ENCODE results near the gene SYNPR.

The SYNPR gene

GRCh38 chr3:63303238-63303637, 25.1 kb downstream of the SYNPR start:
- DNase-seq (ENCODE audit: low spot score) (no peak), FAIRE-seq (no peak)

- FAIRE-seq, result no peak
- DNase-seq (ENCODE audit: low spot score), result no peak
Measured at GRCh38 chr3:63304421-63304820, 26.3 kb downstream of the SYNPR start.

GRCh38 chr3:63308072-63308471, 30.0 kb downstream of the SYNPR start:
- DNase-seq (ENCODE audit: low spot score), result no peak
- no peak for FAIRE-seq

- FAIRE-seq (no peak), DNase-seq (ENCODE audit: low spot score) (no peak)
Measured at GRCh38 chr3:63309768-63310167, 31.7 kb downstream of the SYNPR start.

- DNase-seq (ENCODE audit: low spot score) (no peak), FAIRE-seq (no peak)
Measured at GRCh38 chr3:63323766-63324165, 45.7 kb downstream of the SYNPR start.

GRCh38 chr3:63324621-63325020, 46.5 kb downstream of the SYNPR start:
- FAIRE-seq, result no peak
- no peak for DNase-seq (ENCODE audit: low spot score)

- DNase-seq (ENCODE audit: low spot score) (no peak), FAIRE-seq (no peak)
Measured at GRCh38 chr3:63325386-63325785, 47.3 kb downstream of the SYNPR start.

GRCh38 chr3:63328365-63328764, 50.3 kb downstream of the SYNPR start:
- DNase-seq (ENCODE audit: low spot score) (no peak), FAIRE-seq (no peak)

GRCh38 chr3:63331520-63331919, 53.4 kb downstream of the SYNPR start:
- FAIRE-seq, result no peak
- DNase-seq (ENCODE audit: low spot score), result no peak

GRCh38 chr3:63333815-63334214, 55.7 kb downstream of the SYNPR start:
- FAIRE-seq (no peak), DNase-seq (ENCODE audit: low spot score) (no peak)

- DNase-seq (ENCODE audit: low spot score) (no peak), FAIRE-seq (no peak)
Measured at GRCh38 chr3:63338351-63338750, 60.2 kb downstream of the SYNPR start.

GRCh38 chr3:63343674-63344073, 65.6 kb downstream of the SYNPR start:
- peak; percentile 68 for DNase-seq (ENCODE audit: low spot score)

GRCh38 chr3:63344661-63345060, 66.6 kb downstream of the SYNPR start:
- DNase-seq (ENCODE audit: low spot score) (no peak), FAIRE-seq (no peak)

More at GRCh38 chr3:63343674-63344073, 65.6 kb downstream of the SYNPR start:
- FAIRE-seq, result peak; percentile 82

- peak; percentile 75 for FAIRE-seq
- DNase-seq (ENCODE audit: low spot score), result peak; percentile 14
Measured at GRCh38 chr3:63349583-63350573, 71.8 kb downstream of the SYNPR start.

GRCh38 chr3:63351159-63352007, 73.3 kb downstream of the SYNPR start:
- FAIRE-seq, result peak; percentile 63
- peak; percentile 27 for DNase-seq (ENCODE audit: low spot score)

- no peak for FAIRE-seq
Measured at GRCh38 chr3:63352008-63352279, 73.8 kb downstream of the SYNPR start.

GRCh38 chr3:63353383-63353782, 75.3 kb downstream of the SYNPR start:
- DNase-seq (ENCODE audit: low spot score) (peak; percentile 39), FAIRE-seq (peak; percentile 71)

More at GRCh38 chr3:63352008-63352279, 73.8 kb downstream of the SYNPR start:
- DNase-seq (ENCODE audit: low spot score), result no peak

- FAIRE-seq (peak; percentile 74), DNase-seq (ENCODE audit: low spot score) (peak; percentile 28)
Measured at GRCh38 chr3:63354160-63354559, 76.1 kb downstream of the SYNPR start.

GRCh38 chr3:63355809-63356208, 77.7 kb downstream of the SYNPR start:
- FAIRE-seq (no peak), DNase-seq (ENCODE audit: low spot score) (no peak)

- FAIRE-seq (no peak), DNase-seq (ENCODE audit: low spot score) (no peak)
Measured at GRCh38 chr3:63364495-63364894, 86.4 kb downstream of the SYNPR start.

GRCh38 chr3:63364910-63365309, 86.8 kb downstream of the SYNPR start:
- DNase-seq (ENCODE audit: low spot score), result no peak
- no peak for FAIRE-seq

GRCh38 chr3:63365671-63366070, 87.6 kb downstream of the SYNPR start:
- FAIRE-seq, result no peak

More at GRCh38 chr3:63365671-63366070, 87.6 kb downstream of the SYNPR start:
- DNase-seq (ENCODE audit: low spot score), result no peak
